T follicular helper cell (primary cell): Measurements from ENCODE around the gene BRAT1.
"Not testable (repeated sequence)": the region's sequence is repeated elsewhere in the genome, so short reads cannot be mapped to it uniquely, and the experiment has no call there.

Experiments used
- DNase-seq: peaks from one replicate; pipeline ENCODE4 v3.0.0-alpha.2; 2020; ENCODE audit warnings: low read depth

BRAT1 gene

DNA sequence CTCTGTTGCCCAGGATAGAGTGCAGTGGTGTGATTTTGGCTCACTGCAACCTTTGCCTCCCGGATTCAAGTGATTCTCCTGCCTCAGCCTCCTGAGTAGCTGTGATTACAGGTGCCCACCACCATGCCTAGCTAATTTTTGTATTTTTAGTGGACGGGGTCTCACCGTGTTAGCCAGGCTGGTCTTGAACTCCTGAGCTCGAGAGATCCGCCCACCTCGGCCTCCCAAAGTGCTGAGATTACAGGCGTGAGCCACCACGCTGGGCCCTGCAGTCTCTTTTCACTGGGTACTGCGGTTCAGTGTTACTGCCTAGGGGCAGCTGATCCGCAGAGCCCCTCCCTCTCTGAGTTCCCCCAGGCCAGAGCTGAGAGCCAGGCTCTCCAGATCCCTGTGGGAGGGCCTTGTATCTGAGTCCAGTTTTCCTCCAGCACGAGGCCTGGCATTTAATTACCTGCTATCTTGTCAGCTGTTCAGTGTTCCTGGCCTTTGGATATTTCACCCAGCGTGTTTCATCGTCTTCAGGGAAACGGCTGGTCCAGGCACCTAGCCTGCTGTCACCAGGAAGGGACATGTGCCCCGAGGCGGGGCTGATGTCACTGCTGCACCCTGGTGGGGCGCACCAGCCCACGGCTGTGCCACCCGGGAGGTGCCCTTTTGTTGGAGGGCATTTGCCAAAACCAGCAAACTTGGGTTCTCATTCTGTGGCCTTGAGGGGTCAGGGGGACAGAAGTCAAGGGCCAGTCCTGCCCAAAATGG is 19.3 kb downstream of the BRAT1 start:
- not testable (repeated sequence) for DNase-seq

DNA sequence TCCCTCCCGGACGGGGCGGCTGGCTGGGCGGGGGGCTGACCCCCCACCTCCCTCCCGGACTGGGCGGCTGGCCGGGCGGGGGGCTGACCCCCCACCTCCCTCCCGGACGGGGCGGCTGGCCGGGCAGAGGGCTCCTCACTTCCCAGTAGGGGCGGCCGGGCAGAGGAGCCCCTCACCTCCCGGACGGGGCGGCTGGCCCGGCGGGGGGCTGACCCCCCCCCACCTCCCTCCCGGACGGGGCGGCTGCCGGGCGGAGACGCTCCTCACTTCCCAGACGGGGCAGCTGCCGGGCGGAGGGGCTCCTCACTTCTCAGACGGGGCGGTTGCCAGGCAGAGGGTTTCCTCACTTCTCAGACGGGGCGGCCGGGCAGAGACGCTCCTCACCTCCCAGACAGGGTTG is 21.1 kb downstream of the BRAT1 start:
- not testable (repeated sequence) for DNase-seq

DNA sequence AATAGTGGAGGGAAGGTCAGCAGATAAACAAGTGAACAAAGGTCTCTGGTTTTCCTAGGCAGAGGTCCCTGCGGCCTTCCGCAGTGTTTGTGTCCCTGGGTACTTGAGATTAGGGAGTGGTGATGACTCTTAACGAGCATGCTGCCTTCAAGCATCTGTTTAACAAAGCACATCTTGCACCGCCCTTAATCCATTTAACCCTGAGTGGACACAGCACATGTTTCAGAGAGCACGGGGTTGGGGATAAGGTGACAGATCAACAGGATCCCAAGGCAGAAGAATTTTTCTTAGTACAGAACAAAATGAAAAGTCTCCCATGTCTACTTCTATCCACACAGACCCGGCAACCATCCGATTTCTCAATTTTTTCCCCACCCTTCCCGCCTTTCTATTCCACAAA is 21.8 kb downstream of the BRAT1 start:
- DNase-seq: not testable (repeated sequence)

DNA sequence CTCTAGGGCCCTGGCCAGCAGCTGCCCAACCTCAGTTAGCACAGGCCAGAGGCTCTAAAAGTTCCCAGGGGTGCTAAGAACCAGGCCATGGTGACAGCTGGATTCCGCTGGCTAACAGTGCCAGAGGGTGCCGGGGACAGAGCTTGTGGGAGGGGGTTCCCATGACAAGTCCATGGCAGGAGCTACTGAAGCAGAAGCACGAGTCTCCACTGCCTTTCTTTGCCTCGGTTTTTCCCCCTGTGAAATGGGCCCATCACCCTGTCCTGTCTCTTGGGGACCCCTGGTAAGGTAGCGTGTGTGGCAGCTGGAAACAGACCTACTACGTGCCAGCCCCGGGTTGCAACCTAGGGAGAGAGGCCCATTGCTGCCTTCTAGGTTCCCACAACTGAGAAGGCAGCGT is 22.5 kb downstream of the BRAT1 start:
- not testable (repeated sequence) for DNase-seq

DNA sequence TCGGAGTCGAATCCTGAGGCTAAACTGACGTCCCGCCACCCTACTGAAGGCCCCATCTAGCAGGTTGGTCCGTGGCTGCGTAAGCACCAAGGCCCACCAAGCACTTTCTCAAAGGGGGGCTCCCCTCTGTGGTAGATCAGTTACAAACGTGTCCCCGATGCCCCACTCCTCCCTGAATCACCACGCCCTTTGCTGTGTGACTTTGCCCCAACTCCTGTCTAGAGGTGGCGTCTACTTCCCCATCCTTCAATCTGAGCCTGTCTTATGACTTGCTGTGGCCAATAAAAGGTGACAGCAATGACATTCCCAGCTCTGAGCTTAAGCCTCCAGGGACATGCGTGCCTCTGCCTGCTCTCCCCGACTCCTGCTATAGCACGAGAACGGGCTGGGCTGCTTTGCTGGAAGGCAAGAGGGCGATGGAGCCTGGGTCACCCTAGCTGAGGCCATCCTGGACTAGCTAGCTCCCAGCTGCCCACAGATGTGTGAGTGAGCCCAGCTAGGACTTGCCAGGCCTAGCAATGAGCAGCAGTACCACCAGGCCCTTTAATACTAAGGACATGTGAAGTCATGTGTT is 23.0 kb downstream of the BRAT1 start:
- not testable (repeated sequence) for DNase-seq

DNA sequence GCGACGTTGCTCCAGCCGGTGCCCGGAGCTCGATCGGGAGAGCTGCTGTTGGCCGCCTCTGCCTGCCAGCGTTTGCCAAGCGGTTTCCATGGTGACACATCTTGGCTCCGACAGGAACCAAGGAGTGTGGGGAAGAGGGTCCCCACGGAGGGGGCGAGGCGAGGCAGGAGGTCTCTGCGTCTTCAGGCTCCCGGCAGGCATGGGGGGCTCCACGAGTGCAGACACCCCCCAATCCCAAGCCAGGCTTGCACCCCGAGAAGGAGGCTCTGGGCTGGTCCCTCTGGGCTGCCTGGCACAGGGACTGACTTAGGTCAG is 23.6 kb downstream of the BRAT1 start:
- DNase-seq: not testable (repeated sequence)

DNA sequence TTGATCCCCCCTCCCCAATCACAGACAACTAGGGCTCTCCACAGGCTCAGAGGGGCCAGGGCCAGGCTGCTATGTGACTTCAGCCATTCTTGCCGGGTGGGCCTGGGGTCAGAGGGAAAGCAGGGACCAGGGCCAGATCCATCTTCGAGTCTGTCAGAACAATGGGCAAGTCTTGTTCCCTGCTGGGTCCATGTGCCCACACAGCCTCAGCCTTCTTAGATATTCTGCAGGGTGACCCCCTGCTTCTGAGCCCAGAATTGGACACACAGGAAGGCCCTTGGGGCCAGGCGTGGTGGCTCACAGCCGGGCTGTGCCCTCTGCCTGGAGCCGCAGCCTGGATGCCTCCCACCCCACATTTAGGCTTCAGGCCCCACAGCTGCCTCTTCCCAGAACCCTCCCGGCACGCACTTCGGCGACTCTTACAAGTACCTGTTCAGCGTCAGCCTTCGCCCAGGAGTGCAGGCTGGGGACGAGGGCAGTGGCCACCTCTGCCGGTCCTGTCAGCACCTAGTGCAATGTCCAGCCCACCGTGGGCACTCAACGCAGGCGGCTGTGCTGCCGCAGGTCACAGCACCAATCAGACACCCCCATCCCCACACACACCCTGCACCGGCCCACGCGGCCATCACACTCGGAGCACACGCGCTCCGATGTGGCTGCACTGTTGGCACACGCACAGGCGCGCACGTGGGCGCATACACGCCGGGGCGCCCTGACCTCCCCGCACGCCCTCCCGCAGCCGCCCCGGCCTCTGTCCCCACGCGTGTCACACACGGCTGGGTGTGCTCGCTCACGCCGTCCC is 24.1 kb downstream of the BRAT1 start:
- not testable (repeated sequence) for DNase-seq

DNA sequence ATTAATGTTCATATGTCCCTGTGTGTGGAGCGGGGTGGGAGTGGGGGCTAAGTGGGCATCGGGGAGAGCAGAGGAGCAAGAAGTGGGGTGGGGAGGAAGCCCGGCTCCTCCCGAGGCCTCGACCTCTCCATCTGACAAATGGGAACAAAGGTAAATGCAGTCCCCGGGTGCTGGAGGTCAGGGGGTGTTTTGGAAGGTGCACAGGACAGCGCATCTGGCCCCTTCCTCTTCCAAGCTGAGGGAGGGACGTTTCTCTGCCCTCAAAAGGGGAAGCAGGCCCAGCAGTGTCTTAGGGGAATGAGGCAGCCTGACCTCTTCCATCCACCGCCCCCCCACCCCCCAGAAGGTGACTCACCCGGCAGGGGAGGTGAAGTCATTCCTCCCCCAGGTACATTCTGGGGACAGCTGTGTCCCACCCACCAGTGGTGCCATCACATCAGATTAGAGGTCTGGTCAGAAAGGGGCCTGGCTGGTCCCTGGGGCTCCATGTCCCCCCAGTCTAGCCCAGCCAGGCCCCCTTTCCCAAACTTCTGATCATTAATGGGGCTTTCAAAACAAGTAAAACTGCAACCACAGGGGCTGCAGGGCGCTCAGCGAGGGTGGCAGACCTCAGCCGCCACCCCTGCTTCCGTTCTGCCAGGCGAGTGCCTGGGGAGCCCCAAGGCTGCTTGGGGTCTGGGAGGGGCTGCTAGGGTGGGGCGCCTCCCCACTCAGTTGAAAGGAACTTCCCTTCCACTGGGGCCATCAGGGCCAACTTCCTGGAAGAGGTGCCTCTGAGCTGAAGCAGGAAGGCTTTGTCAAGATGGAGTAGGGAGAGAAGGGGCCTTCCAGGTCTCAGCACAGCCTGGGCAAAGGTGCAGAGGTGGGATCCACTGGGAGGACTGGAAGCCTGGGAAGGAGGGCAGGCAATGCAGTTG is 25.0 kb downstream of the BRAT1 start:
- DNase-seq: peak; percentile 66

DNA sequence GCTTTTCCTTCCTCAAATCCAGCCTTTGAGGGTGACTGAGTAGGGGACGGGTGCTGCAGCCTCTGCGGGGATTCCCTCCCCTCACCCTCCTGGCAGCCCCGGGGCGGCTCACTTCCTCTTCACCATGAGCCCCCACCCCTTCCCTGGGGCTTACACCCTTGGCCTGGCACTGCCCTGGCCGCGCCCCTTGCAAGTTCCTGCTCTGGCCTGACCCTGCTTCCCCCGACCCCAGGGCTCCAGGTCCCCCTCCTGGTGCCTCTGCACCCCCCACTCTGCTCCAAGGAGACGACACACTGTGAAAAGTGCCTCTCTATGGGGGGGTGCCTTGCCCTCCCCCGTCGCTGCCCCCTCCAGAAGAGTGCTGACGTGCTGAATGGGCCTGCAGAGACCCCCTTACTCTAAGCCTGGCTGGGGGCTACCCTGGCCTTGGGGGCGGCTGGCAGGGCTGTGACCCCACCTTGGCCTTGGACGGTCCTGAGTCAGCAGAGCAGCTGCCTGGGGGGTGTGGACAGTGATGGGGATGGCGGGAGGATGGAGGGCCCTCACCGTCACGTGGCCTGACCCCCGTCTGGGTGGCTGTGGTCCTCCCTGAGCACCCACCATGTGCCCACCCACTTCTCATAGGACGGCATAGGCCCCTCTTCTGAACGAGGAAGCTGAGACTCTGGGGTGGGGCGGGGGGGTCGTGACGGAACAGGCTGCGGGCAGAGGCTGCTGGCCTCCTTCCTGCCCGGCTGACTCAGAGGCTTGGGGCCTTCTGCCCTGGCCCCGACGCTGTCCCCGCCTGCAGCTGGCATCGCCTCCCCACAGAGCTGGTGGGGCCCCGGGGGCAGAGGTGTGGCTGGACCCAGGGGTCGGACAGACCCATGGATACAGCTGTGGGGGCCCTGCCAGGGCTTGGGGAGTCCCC is 25.9 kb downstream of the BRAT1 start:
- DNase-seq: no peak

DNA sequence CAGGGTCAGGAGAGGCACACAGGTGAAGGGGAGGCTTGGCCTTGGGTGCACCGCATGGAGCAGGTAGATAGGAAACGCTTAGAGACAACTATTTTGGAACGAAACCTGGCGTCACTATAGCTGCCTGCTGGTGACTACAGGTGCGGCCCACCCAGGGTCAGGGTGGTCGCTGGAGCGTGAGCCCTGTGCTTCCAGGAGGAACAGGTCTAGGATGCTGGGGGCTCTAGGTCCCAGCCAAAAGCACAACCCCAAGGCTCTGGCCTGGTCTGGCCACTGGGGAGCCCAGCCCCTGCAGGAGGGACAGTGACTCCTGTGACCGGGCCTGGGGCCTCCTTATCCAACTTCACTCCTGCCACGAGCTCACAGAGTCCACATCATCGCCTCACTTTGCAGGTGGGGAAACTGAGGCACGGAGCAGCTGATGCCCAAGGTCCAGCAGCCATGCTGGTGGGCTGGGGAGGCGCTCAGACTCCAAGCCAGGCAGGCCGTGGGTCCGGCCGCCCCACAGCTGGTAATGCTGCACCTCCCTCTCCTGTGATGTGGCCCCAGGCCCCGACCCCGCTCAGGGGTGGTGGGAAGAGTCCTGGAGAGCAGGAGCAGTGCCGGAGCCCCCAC is 26.7 kb downstream of the BRAT1 start:
- no peak for DNase-seq

DNA sequence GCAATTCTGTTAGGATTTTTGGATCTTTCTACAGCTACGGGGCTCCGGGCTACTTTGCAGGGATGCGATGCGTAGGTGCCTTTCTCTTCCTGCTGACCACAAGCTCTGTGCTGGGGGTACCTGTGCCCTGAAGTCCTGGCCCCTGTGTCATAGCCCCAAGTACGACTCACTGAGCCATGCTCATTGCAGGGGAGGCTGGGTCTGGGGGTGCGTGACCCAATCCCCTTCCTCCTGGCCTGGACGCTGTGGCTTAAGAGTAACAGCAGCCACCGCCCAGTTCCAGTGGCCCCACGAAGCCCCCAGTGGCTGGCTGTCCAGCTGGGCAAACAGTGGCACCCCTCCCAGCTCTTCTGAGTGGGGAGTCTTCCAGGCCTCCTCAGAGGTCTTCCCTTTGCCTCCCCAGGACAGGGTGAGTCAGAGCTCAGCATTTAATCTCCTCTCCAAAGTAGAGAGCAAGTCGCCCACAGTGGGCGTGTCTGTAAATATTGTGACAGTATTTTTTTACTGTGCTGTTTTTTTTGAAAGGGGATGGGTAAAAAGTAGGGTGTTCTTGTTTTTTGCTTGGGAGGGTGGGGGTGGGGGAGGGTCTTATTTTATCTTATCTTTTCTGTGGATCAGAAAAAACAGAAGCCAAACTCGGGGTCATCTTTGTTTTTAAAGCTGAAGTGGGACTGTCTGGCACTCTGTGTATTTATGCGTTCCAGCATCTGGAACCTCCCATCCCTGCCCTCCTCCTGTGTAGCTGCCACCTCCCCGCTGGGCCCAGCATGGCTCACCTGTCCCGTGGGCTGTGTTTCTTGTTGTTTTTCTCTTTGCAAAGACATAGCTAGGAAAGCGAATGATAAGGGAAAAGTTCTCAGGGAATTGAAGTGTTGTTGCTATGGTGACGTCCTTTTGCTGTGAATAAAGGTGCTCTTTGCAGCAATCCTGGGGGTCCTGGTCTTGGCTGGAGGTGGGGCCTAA is 27.5 kb downstream of the BRAT1 start:
- peak; percentile 39 for DNase-seq

DNA sequence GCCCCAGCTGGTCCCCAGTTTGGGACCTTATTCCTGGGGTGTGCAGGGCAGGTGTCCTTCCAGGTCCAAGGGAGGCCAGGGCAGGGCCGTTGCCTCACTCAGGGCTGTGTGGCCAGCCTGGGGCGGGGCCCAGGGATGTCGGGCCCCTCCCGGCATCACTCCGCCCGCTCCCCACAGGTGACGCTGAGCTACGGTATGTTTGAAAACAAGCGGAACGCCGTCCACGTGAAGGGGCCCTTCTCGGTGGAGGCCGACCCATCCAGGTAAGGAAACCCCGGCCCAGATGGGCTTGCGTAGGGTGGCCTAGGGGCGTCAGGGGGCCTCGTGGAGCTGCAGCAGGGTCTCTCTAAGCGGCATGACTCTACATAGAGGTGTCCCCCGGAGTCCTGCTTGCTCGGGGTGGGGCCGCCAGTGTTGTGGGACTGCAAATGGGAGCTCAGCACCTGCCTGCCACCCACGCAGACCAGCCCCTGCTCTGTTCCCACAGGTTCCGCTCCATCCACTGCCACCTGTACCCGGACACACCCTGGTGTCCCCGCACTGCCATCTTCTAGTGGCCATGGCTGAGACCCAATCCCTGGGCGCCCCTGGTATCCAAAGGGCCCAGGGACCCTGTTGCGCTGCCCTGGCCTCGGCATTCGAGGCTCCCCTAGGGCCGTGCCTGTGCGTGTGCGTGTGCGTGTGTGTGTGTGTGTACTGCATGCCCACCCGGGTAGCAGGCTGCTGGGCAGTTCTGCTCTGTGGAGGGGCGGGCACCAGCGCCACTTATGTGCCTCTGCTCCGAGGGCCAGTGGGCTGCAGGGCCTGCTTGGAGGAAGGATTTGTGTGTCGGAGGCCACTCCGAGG is 28.4 kb downstream of the BRAT1 start:
- no peak for DNase-seq

DNA sequence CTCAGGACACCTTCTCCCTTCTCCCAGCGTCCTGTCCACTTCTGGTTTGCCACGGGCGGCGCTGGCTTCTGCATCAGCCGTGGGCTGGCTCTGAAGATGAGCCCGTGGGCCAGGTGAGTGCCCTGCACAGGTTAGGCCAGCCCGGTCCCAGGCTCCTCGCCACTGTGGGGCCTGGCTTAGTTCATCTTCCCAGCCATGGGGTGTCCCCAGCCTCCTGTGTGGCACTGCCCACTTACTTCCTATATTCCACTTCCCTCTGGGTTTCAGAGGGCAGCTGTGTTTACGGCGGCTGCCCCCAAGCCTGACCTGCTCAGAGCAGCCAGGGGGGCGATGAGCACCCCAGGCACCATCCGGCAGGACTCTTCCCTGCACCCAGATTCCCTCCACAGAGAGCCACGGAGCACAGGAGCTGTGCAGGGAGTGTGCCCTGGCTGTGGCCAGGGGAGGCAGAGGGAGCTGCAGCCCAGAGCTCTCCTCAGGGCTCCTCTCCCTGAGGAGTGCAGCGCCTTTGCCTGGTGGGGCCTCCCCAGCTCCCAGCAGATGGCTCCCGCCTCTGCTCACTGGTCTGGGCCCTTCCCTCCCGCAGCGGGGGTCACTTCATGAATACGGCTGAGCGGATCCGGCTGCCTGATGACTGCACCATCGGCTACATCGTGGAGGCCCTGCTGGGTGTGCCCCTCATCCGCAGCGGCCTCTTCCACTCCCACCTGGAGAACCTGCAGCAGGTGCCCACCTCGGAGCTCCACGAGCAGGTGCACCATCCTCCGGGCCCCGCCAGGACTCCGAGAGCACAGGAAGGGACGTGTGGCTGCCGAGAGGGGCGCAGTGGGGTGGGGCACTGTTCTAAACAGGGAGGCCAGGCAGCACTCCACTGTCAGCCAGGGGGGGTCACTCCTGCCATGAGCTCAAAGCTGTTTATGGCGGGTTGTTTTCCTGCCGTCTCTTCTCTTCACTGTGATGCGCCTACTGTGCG is 29.4 kb downstream of the BRAT1 start:
- DNase-seq: no peak

DNA sequence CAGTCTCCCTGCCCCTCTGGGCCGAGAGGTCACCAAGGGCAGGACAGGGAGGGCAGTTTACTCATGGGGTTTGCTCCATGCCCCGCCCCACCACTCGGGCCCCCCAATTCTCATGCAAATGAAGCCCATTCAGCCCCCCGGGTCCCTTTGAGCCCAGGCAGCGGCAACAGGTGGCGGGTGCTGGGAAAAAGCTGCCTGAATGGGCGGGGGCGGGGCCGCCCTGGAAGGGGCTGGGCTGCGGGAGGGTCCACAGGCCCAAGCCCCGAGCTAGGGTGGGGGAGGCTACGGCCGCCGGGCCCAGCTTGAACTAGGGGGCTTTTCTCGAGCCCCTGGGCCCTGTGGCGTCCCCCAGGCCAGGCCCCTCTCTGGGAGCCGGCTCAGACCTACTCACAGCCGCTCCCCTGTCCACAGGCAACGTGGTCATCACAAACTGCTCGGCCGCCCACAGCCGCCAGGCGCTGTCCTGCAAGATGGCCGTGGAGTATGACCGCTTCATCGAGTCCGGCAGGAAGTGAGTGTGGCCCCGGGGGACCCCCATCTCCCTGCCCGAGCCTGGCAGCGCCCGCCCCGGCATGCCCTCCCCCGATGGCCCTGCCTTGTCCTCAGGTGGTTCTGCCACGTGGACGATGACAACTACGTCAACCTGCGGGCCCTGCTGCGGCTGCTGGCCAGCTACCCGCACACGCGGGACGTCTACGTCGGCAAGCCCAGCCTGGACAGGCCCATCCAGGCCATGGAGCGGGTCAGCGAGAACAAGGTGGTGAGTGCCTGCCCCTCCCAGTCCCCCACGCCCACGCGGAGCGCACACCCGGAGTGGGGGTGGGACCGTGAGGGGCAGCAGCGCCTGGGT is 30.3 kb downstream of the BRAT1 start:
- DNase-seq: no peak

DNA sequence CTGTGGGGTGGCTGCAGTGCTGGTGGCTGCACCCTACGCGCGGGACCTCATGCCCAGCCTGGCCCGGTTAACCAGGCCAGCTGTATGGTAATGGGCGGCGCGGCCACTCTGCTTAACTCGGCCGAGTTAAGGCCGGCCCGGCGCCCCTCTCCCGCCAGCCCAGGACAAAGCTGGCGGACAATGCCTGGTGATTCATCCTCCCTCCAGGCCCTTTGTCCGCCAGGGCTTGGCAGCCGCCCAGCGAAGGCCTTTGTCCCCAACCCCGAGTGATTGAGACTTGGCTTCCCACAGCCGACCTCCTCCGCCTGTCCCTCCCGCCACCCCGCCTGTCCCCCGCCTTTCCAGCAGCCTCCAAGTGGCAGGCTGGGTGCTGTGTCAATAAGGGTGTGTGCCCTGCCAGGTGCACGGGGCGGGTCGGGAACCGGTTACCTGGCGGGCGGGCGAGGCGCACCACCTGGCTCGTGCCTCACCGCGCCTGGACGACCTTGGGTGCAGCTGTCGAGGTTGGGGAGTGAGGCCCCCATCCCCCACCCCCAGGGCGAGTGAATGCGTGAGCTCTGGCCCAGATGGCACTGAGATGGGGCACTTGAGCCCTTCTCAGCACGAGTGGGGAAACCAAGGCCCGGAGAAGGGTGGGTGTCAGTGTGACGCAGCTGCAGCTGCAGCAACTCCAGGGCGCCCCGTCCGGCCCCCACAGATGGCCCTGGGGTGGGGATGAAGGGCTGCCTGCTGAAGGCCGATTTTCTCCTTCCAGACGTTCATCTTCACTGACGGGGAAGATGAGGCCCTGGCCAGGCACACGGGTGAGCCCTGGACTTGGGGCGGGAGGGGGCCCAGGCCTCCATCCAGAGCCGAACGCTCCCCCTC is 31.1 kb downstream of the BRAT1 start:
- no peak for DNase-seq
